ENCODE measurements around the gene MYO3B.

DNA sequence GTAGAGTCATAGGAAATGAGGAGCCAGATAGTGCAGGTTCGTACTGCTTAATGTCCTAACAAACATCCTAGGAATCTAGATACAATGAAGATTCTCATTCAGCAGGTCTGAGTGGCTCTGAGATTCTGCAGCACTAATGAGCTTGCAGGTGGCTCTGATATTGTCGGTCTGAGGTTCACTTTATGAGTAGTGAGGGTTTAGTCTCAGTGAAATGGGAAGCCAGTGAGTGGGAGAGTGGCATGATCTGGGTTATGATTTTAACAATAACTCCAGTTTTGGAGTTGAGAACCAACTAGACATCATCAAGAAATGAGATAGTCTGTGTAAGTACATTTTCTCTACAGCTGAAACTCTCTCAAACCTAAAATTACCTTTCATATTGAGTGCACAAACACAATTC, 370.4 kb downstream of the MYO3B start:
- TF ChIP-seq, protein P1, sequence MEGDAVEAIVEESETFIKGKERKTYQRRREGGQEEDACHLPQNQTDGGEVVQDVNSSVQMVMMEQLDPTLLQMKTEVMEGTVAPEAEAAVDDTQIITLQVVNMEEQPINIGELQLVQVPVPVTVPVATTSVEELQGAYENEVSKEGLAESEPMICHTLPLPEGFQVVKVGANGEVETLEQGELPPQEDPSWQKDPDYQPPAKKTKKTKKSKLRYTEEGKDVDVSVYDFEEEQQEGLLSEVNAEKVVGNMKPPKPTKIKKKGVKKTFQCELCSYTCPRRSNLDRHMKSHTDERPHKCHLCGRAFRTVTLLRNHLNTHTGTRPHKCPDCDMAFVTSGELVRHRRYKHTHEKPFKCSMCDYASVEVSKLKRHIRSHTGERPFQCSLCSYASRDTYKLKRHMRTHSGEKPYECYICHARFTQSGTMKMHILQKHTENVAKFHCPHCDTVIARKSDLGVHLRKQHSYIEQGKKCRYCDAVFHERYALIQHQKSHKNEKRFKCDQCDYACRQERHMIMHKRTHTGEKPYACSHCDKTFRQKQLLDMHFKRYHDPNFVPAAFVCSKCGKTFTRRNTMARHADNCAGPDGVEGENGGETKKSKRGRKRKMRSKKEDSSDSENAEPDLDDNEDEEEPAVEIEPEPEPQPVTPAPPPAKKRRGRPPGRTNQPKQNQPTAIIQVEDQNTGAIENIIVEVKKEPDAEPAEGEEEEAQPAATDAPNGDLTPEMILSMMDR (IDR thresholded peaks at IDR 0.05), result no peak
- TF ChIP-seq POLR2A (IDR thresholded peaks at IDR 0.05), result no peak
